Measurements from ENCODE around the gene SCNM1.

- TF ChIP-seq POLR2AphosphoS5 (IDR thresholded peaks at IDR 0.05) (no peak), POLR2A (IDR thresholded peaks at IDR 0.05) (no peak)
Measured at GRCh38 chr1:151176514-151177045, 10.6 kb downstream of the SCNM1 start.

All from prostate gland (tissue), 1 donor.